Transverse colon (tissue), 4 donors: Measurements from ENCODE around the gene SUMO2.

Source experiments
- EP300 ChIP-seq: sonication (generic); formaldehyde crosslinking; IDR thresholded peaks from one replicate; pipeline ENCODE4 v1.6.1; 2017; ENCODE audit warnings: antibody characterized with exemption, low read depth
- POLR2A ChIP-seq: fragments of 450-650 bp; IDR thresholded peaks from one replicate; pipeline ENCODE4 v1.6.1; 2016; ENCODE audit warnings: antibody characterized with exemption, mild to moderate bottlenecking, moderate library complexity
- POLR2AphosphoS5 ChIP-seq, 3 donors: sonication (generic); formaldehyde crosslinking; IDR thresholded peaks; one replicate each; pipeline ENCODE4 v1.6.1; 2016; ENCODE audit warnings: antibody characterized with exemption in 3 of 3
- TF ChIP-seq, protein P1 (sequence below), 5 experiments: fragments of 200-600 bp in 3 of 5; fragments of 450-650 bp in 2 of 5; sonication (generic) in 3 of 5; IDR thresholded peaks; 1 replicate in 2 of 5; 2 replicates in 3 of 5; pipeline ENCODE4 v1.5.1; 2016 to 2017; ENCODE audit warnings: antibody characterized with exemption in 5 of 5, inconsistent platforms in 3 of 5, mild to moderate bottlenecking in 2 of 5, moderate library complexity in 1 of 5

DNA sequence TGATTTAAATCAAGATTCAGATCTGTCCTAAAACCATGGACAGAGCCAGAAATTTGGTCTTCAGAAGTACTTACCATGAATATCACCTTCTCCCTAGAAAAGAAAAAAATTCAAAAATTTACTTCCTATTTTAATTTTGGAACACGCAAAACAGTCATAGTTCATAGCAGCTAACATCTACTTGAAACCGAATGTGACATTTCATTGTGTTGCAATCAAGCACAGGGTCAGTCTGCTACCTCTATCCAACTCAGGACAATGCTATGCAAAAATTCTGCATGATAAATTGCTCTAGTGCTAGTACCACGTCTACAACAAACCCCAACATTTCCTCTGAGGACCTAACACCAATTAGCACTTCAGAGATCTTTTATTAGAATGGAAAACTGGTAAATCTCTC, 36.2 kb downstream of the SUMO2 start:
- TF ChIP-seq POLR2AphosphoS5 (IDR thresholded peaks at IDR 0.05): no peak
- TF ChIP-seq, protein P1, sequence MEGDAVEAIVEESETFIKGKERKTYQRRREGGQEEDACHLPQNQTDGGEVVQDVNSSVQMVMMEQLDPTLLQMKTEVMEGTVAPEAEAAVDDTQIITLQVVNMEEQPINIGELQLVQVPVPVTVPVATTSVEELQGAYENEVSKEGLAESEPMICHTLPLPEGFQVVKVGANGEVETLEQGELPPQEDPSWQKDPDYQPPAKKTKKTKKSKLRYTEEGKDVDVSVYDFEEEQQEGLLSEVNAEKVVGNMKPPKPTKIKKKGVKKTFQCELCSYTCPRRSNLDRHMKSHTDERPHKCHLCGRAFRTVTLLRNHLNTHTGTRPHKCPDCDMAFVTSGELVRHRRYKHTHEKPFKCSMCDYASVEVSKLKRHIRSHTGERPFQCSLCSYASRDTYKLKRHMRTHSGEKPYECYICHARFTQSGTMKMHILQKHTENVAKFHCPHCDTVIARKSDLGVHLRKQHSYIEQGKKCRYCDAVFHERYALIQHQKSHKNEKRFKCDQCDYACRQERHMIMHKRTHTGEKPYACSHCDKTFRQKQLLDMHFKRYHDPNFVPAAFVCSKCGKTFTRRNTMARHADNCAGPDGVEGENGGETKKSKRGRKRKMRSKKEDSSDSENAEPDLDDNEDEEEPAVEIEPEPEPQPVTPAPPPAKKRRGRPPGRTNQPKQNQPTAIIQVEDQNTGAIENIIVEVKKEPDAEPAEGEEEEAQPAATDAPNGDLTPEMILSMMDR (IDR thresholded peaks at IDR 0.05): no peak
- TF ChIP-seq POLR2A: no peak
- no peak for TF ChIP-seq EP300
